ENCODE data around the gene C1QL1. TPM values are rescaled to one million over a fixed set of nuclear protein-coding genes. Genes with fewer than 3 reads are reported as not detected.

Gene C1QL1
- total RNA-seq: under 1 TPM; 0.67 to 0.77 TPM

DNA sequence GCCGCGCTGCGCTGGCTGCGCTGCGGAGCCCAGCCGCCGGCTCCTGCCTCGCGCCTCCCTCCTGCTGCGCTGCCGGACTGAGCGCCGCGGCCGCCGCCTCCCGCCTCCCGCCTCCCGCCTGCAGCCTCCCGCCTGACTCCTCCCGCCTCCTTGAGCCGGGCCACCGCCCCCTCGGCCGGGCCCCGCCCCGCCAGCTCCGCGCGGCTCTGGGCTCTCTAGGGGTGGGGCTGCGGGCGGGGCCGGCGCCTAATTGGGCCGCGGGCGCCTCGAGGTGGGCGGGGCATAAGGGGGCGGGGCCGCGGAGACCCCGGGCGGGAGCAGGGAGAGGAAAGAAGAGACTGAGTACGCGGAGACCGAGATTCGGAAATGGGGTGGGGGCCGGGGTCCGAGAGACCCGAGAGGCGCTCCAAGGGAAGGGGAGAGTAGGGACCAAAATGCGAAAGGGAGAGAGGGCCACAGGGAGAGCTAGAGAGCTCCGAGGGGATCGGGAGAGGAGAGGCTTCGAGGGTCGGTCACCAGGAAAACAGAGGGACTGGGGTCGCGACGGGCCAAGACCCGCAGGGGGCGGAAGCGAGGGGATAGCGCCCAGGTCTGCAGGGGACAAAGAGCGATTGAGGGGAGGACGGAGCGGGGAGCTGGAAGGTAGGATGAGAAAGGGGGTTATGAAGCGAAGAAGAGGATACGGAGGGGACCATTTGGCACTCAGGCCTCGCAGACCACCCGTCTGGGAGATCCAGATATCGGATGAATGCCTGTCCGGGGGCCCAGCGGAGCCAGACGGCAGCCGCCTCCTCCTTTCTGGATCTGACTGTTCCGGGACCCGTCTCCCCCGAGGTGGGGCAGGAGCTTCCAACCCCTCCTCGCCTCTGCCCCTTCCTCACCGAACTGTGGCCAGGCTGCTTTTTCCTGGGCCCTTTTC, at the start of gene C1QL1:
Gene C1QL1 (minus strand): TSS at position 79 of the 919 bp plus-strand sequence. CDS start 255 bp downstream, outside the sequence.
- H3K4me1 Mint-ChIP-seq: peaks cover 31% of the 10 kb centered on the region
- ChIA-PET POLR2A (no interaction called here), CTCF (interaction anchor here (0.7 to 1.5 kb wide), 3 partner anchors 10 to 58 kb away, joined by 3 to 4 read pairs (median 3); no protein-coding TSS in a partner anchor)
- peak; percentile 87 for DNase-seq
- no peak within 1 kb of the TSS for H3K27ac Mint-ChIP-seq
- H3K27me3 Mint-ChIP-seq: peaks cover 76% of the 10 kb centered on the region
- no peaks in the 10 kb centered on the region for H3K36me3 Mint-ChIP-seq (ENCODE audit: low read depth)
- H3K9me3 Mint-ChIP-seq: no peaks in the 10 kb centered on the region
- H3K4me3 Mint-ChIP-seq: peak within 1 kb of the TSS; percentile 73

DNA sequence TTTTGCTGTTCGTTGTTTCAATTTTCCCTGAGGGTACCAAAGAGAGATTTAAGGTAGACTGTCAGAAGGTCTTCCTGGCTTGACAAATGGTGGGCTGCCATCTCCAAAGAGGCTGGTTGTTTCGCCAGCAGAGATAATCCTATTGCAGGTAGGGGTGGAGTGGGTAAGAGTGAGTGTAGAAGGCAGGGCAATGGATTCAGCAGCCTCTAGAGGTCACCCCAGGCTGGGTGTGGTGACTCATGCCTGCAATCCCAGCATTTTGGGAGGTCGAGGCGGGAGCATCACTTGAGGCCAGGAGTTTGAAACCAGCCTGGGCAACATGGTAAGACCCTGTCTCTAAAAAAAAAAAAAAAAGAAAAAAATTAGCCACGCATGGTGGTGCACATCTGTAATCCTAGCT, 48.7 kb upstream of the C1QL1 start:
- H3K36me3 Mint-ChIP-seq (ENCODE audit: low read depth): peaks cover 8% of the 10 kb centered on the region
- peaks cover 21% of the 10 kb centered on the region for H3K4me1 Mint-ChIP-seq
- H3K27ac Mint-ChIP-seq: no peak overlapping the region
- peaks cover 34% of the 10 kb centered on the region for H3K27me3 Mint-ChIP-seq
- DNase-seq: no peak
- CTCF ChIA-PET: no interaction called here
- no peak overlapping the region for H3K4me3 Mint-ChIP-seq
- POLR2A ChIA-PET: no interaction called here
- no peaks in the 10 kb centered on the region for H3K9me3 Mint-ChIP-seq

DNA sequence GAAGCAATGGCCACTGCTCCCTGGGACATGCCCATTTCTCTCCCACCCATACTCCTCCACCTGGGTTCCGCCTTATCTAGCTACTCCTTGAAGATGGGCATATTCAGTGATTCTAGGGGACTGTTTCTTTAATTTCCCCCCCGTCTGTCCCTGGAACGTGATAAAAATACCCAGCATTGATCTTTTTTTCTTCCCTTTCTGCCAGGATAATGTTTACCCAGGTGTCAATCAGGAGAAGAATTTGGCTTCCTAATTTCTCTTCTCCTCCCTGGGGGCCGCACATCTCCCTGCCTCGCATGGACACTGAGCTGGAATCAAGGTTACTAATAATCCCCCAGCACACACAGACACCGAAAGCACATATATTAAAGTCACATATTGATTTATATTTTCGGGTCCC, 48.1 kb upstream of the C1QL1 start:
- Mint-ChIP-seq H3K4me1 (peaks cover 18% of the 10 kb centered on the region), H3K4me3 (no peak overlapping the region), H3K9me3 (no peaks in the 10 kb centered on the region), H3K36me3 (ENCODE audit: low read depth) (peaks cover 8% of the 10 kb centered on the region), H3K27ac (no peak overlapping the region), H3K27me3 (peaks cover 31% of the 10 kb centered on the region)
- ChIA-PET POLR2A (no interaction called here), CTCF (interaction anchor here (0.6 kb wide), 1 partner anchor 156 kb away, joined by 3 read pairs; no protein-coding TSS in a partner anchor)
- DNase-seq: no peak

DNA sequence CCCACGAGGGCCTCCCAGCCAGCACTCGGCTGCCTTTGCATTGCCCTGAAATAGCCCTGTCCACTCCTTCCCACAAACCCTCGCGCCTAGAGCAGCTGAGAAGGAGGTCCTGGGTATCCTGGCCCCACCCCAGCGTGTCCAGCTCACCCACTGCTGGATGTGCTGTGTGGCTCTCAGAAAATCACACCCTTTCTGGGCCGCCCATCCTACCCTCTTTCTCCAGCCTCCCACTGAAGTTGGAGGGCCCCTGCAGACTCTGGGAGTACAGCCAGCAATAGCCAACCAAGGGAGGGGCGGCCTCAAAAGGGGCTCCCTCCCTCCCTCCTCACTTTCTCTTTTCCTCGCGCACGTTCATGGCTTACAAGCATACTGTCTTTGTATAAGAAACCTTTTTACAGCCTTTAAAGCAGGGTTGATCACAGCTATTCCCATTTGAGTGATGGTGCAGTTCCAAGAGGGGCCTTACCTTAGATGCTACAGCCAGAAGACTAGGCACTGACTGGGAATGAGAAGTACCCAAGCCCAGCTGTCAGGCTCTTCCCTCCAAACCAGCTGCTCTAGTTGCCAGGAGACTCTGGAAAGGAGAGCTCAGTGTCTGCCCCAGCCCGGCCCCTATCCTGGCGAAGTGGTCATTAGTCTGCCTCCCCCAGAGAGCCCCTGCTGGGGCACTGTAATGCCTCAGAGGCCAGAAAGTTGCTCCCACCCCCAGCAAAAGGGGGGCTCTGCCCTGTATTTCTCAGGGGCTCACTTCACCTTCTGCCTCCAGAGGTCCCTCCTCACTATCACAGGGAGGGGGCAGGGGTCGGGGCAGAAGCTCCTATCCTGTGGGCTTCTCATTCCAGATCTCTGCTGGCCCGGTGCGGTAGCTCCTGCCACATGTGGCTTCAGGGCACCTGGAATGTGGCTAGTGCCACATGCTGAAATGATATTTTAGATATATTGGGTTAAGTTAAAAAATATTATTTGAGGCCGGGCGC, 45.2 kb upstream of the C1QL1 start:
- H3K4me3 Mint-ChIP-seq: no peak overlapping the region
- no peak for DNase-seq
- H3K27ac Mint-ChIP-seq: no peak overlapping the region
- CTCF ChIA-PET: interaction anchor here (0.6 to 2.4 kb wide), 3 partner anchors 9 to 93 kb away, joined by 3 to 6 read pairs (median 5); no protein-coding TSS in a partner anchor
- H3K4me1 Mint-ChIP-seq: peaks cover under 1% of the 10 kb centered on the region
- H3K27me3 Mint-ChIP-seq: peaks cover 8% of the 10 kb centered on the region
- no peaks in the 10 kb centered on the region for H3K9me3 Mint-ChIP-seq
- H3K36me3 Mint-ChIP-seq (ENCODE audit: low read depth): no peaks in the 10 kb centered on the region
- POLR2A ChIA-PET: no interaction called here

DNA sequence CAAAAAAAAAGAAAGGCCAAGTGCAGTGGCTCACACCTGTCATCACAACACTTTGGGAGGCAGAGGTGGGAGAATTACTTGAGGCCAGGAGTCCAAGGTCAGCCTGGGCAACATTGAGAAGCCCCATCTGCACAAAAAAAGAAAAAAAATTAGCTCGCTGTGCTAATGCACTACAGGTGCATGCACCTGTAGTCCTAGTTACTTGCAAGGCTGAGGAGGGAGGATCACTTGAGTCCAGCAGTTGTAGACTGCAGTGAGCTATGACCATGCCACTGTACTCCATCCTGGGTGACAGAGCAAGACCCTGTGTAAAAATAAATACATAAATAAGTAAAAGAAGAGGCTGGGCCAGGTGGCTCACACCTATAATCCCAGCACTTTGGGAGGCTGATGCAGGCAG, 43.7 kb upstream of the C1QL1 start:
- Mint-ChIP-seq H3K27me3 (peaks cover 11% of the 10 kb centered on the region), H3K27ac (no peak overlapping the region), H3K4me1 (no peaks in the 10 kb centered on the region), H3K4me3 (no peak overlapping the region), H3K9me3 (no peaks in the 10 kb centered on the region), H3K36me3 (ENCODE audit: low read depth) (no peaks in the 10 kb centered on the region)
- no peak for DNase-seq
- CTCF ChIA-PET: interaction anchor here (0.7 to 2.4 kb wide), 4 partner anchors 8 to 91 kb away, joined by 3 to 6 read pairs (median 5); no protein-coding TSS in a partner anchor
- POLR2A ChIA-PET: no interaction called here

DNA sequence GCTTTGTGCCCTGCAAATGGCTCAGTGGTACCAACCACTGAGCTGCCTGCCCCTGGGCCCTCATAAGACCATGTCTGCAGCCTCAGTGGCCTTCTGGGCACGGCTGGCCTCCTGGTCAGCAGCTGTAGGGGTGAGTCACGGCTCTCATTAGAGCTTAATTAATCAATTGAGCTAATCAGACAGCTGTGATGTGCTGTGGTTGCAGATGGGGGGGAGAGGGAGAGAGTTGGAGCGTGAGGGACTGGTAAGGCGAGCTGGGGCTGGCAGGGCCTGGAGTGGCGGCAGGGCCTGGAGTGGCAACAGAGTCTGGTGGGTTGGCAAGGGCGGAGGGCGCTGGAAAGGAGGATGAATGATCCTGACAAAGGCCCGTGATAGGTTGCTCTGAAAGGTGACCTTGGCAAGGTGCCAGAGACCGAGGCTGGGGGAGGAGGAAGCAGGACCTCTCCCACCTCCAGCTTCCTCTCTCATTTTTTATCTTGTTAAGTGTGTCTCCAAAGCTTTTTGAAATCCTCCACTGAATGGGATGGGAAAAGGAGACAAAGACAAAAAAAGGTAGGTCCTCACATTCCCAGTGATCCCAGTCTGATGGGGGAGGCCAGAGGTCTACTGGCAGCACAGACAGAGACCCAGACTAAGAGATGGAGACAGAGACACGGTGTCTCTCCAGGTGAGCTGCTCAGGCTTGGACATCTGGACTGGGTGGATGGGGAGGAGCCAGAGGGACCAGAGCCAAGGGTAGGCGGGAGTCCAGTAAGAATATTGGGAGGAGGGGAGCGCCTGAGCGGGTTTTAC, 41.8 kb upstream of the C1QL1 start:
- no peak for DNase-seq
- POLR2A ChIA-PET: no interaction called here

DNA sequence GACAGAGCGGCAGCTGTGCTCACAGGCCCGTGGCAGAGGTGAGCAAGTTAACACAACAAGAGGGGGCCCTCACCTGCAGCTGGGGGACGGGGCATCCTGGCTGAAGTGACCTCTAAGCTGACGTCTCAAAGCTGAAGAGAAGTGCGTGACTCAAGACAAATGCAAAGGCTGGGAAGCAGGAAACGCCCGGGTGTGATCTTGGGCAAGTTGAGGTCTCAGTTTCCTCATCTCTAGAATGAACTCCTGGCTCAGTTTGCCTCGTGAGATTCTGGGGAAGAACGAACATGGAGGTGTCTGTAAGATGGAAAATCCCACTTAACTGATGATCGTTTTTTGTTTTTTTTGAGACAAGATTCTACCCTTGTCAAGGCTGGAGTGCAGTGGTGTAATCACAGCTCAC, 40.1 kb upstream of the C1QL1 start:
- Mint-ChIP-seq H3K27me3 (peaks cover 18% of the 10 kb centered on the region), H3K9me3 (no peaks in the 10 kb centered on the region), H3K27ac (no peak overlapping the region), H3K4me1 (no peaks in the 10 kb centered on the region), H3K4me3 (no peak overlapping the region), H3K36me3 (ENCODE audit: low read depth) (no peaks in the 10 kb centered on the region)
- ChIA-PET CTCF (interaction anchor here (1.2 kb wide), 1 partner anchor 10 kb away, joined by 3 read pairs; no protein-coding TSS in a partner anchor), POLR2A (no interaction called here)
- no peak for DNase-seq

More for the DNA sequence above, 41.8 kb upstream of the C1QL1 start:
- Mint-ChIP-seq H3K4me1 (no peaks in the 10 kb centered on the region), H3K27ac (no peak overlapping the region), H3K4me3 (no peak overlapping the region), H3K9me3 (no peaks in the 10 kb centered on the region), H3K36me3 (ENCODE audit: low read depth) (no peaks in the 10 kb centered on the region), H3K27me3 (peaks cover 14% of the 10 kb centered on the region)
- CTCF ChIA-PET: interaction anchor here (0.8 to 1.1 kb wide), 3 partner anchors 9 to 90 kb away, joined by 3 read pairs; no protein-coding TSS in a partner anchor

DNA sequence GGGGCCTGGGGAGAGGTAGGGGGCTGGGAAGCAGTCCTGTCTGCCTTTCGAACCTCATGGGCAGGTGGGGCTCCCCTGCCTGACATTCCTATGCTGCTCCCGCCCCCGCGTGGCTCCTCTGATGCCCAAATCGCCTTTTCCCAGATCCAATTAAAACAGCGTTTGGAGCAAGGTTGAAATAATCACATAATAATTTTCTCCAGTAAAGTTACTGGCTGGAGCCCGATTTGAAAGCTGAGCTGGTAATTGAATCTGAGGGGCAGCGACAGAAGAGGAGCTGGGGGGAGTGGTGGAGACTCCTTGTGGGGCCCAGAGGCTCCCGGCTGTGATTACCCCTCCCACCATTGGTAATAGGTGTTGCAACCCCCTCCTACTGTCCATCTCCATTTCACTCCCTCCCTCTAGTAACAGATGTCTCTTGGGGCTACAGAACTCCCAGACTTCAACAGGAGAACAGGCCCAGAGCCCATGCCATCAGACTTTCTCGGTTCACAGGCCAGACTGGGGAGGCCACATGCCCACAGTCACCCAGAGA, 38.9 kb upstream of the C1QL1 start:
- no peak overlapping the region for H3K27ac Mint-ChIP-seq
- CTCF ChIA-PET: interaction anchor here (1.2 kb wide), 1 partner anchor 9 kb away, joined by 3 read pairs; no protein-coding TSS in a partner anchor
- H3K4me1 Mint-ChIP-seq: no peaks in the 10 kb centered on the region
- H3K4me3 Mint-ChIP-seq: no peak overlapping the region
- no peak for DNase-seq
- peaks cover 18% of the 10 kb centered on the region for H3K27me3 Mint-ChIP-seq
- POLR2A ChIA-PET: no interaction called here
- no peaks in the 10 kb centered on the region for H3K9me3 Mint-ChIP-seq
- no peaks in the 10 kb centered on the region for H3K36me3 Mint-ChIP-seq (ENCODE audit: low read depth)

DNA sequence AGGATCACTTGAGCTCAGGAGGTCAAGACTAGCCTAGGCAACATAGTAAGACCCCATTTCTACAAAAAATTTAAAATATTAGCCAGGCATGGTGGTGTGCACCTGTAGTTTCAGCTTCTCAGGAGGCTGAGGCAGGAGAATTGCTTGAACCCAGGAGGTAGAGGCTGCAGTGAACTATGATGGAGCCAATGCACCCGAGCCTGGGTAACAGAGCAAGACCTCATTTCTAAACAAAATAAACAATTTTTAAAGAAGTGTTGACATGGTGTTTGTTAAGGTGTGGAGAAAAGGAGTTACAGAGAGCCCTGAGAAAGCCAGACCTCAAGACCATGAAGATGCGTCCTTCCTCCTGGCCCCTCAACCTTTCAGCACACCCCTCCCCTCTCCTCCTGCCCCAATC, 37.6 kb upstream of the C1QL1 start:
- Mint-ChIP-seq H3K27ac (no peak overlapping the region), H3K9me3 (no peaks in the 10 kb centered on the region), H3K4me1 (no peaks in the 10 kb centered on the region), H3K27me3 (peaks cover 18% of the 10 kb centered on the region), H3K36me3 (ENCODE audit: low read depth) (no peaks in the 10 kb centered on the region), H3K4me3 (no peak overlapping the region)
- CTCF ChIA-PET: no interaction called here
- POLR2A ChIA-PET: no interaction called here
- no peak for DNase-seq

DNA sequence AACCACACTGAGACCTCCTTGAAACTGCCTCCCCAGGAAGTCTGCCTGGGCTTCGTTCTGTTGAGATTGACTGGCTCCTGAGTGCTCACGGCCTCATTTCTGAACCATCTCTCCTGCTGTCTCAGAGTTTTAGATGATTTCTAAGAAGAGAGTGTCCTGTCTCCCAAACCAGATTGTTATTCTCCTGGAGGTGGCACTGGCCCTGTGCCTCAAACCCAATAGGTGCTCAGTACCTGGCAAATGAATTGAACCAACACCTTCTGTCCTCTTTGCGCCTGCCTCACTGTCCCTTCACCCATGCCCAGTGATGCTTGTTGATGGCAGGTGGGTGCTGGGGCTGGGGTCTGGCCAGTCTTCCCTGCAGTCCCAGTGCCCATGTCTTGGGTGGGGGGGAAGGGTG, 36.3 kb upstream of the C1QL1 start:
- CTCF ChIA-PET: interaction anchor here (1.4 kb wide), 1 partner anchor 9 kb away, joined by 6 read pairs; no protein-coding TSS in a partner anchor
- H3K27me3 Mint-ChIP-seq: peaks cover 18% of the 10 kb centered on the region
- DNase-seq: no peak
- no peaks in the 10 kb centered on the region for H3K4me1 Mint-ChIP-seq
- no peak overlapping the region for H3K27ac Mint-ChIP-seq
- H3K9me3 Mint-ChIP-seq: peaks cover 4% of the 10 kb centered on the region
- no peaks in the 10 kb centered on the region for H3K36me3 Mint-ChIP-seq (ENCODE audit: low read depth)
- H3K4me3 Mint-ChIP-seq: no peak overlapping the region
- POLR2A ChIA-PET: no interaction called here

DNA sequence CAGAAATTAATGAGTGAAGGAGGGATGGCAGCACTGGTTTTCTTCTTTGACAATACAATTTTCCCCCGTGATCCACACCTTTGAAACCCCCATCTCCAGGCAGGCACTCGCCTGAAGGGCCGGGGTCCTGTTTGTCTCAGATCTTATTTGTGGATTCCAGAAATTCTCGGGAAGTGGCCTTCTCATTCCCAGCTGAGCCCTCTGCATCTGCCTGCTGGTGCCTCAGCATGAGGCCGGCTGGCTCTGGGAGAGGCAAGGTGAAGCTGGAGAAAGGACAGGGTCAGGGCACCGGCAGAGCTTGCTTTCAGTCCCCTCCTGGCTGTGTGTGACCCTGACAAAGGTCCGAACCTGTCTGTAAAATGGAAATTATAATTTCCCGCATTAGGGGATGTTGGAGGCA, 35.8 kb upstream of the C1QL1 start:
- POLR2A ChIA-PET: no interaction called here
- Mint-ChIP-seq H3K27me3 (peaks cover 21% of the 10 kb centered on the region), H3K9me3 (peaks cover 9% of the 10 kb centered on the region), H3K4me1 (no peaks in the 10 kb centered on the region), H3K27ac (no peak overlapping the region), H3K36me3 (ENCODE audit: low read depth) (no peaks in the 10 kb centered on the region), H3K4me3 (no peak overlapping the region)
- CTCF ChIA-PET: interaction anchor here (0.5 to 1.4 kb wide), 5 partner anchors 9 to 481 kb away, joined by 3 to 8 read pairs (median 3); no protein-coding TSS in a partner anchor
- no peak for DNase-seq

DNA sequence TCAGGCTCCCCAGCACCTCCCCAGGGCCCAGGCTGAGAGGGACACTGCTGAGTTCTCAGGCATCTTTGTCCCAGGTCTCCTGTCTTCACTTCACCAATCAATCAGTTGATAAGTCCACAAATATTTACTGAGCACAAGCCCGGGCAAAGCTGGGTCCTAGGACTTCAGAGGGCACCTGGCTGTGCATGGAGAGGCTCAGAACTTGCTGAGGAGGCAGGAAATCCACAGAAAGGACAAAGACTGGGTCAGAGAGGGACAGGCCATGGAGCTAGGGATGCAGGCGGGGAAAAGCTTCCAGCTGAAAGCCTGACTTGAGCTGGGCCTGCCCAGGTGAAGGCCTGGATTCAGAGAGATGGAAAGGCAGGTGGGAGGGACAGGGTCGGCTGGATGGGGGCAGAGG, 33.2 kb upstream of the C1QL1 start:
- no peak for DNase-seq
- CTCF ChIA-PET: interaction anchor here (1.2 kb wide), 1 partner anchor 20 kb away, joined by 5 read pairs; no protein-coding TSS in a partner anchor
- no peak overlapping the region for H3K4me3 Mint-ChIP-seq
- H3K4me1 Mint-ChIP-seq: no peaks in the 10 kb centered on the region
- H3K27me3 Mint-ChIP-seq: peaks cover 16% of the 10 kb centered on the region
- H3K27ac Mint-ChIP-seq: no peak overlapping the region
- peaks cover 9% of the 10 kb centered on the region for H3K9me3 Mint-ChIP-seq
- no peaks in the 10 kb centered on the region for H3K36me3 Mint-ChIP-seq (ENCODE audit: low read depth)
- POLR2A ChIA-PET: no interaction called here

Measured in activated CD4-positive, alpha-beta T cell treated with anti-CD3 and anti-CD28 coated beads, Interleukin-2, amount 10 ng/mL, durations not matched to agents 7 days and 5 days (primary cell).